ENCODE measurements around the gene OLR1. TPM values are rescaled to one million over a fixed set of nuclear protein-coding genes. Genes with fewer than 3 reads are reported as not detected.

OLR1 gene
- total RNA-seq, 1 donor from 2014 or later = 0.55 TPM

GRCh38 chr12:10175846-10176636, 4.1 kb upstream of the OLR1 start:
- Histone ChIP-seq H3K9me3 (replicated peaks) (no peaks in the 10 kb centered on the region), H3K4me3 (no peak overlapping the region), H3K4me1 (no peaks in the 10 kb centered on the region), H3K36me3 (no peaks in the 10 kb centered on the region), H3K27ac (replicated peaks) (no peak overlapping the region), H3K27me3 (ENCODE audit: low read depth) (peaks cover 20% of the 10 kb centered on the region)
- TF ChIP-seq CTCF (IDR thresholded peaks at IDR 0.05; ENCODE audit: borderline replicate concordance) = no peak
- intact Hi-C loops (cut with micrococcal nuclease) = no loop called here
- DNase-seq = no peak

- Histone ChIP-seq H3K4me1 (no peaks in the 10 kb centered on the region), H3K4me3 (no peak overlapping the region), H3K27ac (replicated peaks) (no peak overlapping the region), H3K36me3 (no peaks in the 10 kb centered on the region), H3K27me3 (ENCODE audit: low read depth) (peaks cover 14% of the 10 kb centered on the region), H3K9me3 (replicated peaks) (no peaks in the 10 kb centered on the region)
- no peak for TF ChIP-seq CTCF (IDR thresholded peaks at IDR 0.05; ENCODE audit: borderline replicate concordance)
- DNase-seq = no peak
- intact Hi-C loops (cut with micrococcal nuclease) = no loop called here
Observed at GRCh38 chr12:10174986-10175614, 3.2 kb upstream of the OLR1 start.

- no peak for TF ChIP-seq CTCF (IDR thresholded peaks at IDR 0.05; ENCODE audit: borderline replicate concordance)
- intact Hi-C loops (cut with micrococcal nuclease) = no loop called here
- no peaks in the 10 kb centered on the region for H3K27me3 ChIP-seq (ENCODE audit: low read depth)
- H3K27ac ChIP-seq (replicated peaks) = no peak overlapping the region
- H3K4me3 ChIP-seq = no peak overlapping the region
- no peaks in the 10 kb centered on the region for H3K36me3 ChIP-seq
- DNase-seq = no peak
- H3K4me1 ChIP-seq = no peaks in the 10 kb centered on the region
- no peaks in the 10 kb centered on the region for H3K9me3 ChIP-seq (replicated peaks)
Observed at GRCh38 chr12:10170216-10170615, 1.7 kb downstream of the OLR1 start.

GRCh38 chr12:10169104-10169503, 2.8 kb downstream of the OLR1 start:
- H3K27me3 ChIP-seq (ENCODE audit: low read depth) = no peaks in the 10 kb centered on the region
- H3K36me3 ChIP-seq = no peaks in the 10 kb centered on the region
- H3K9me3 ChIP-seq (replicated peaks) = no peaks in the 10 kb centered on the region
- H3K4me3 ChIP-seq = no peak overlapping the region
- no peaks in the 10 kb centered on the region for H3K4me1 ChIP-seq
- H3K27ac ChIP-seq (replicated peaks) = no peak overlapping the region
- intact Hi-C loops (cut with micrococcal nuclease) = no loop called here
- DNase-seq = no peak
- TF ChIP-seq CTCF (IDR thresholded peaks at IDR 0.05; ENCODE audit: borderline replicate concordance) = no peak

- no peak for TF ChIP-seq CTCF (IDR thresholded peaks at IDR 0.05; ENCODE audit: borderline replicate concordance)
- no peak for DNase-seq
- Histone ChIP-seq H3K36me3 (no peaks in the 10 kb centered on the region), H3K27me3 (ENCODE audit: low read depth) (no peaks in the 10 kb centered on the region), H3K4me1 (no peaks in the 10 kb centered on the region), H3K27ac (replicated peaks) (no peak overlapping the region), H3K4me3 (no peak overlapping the region), H3K9me3 (replicated peaks) (no peaks in the 10 kb centered on the region)
- intact Hi-C loops (cut with micrococcal nuclease) = no loop called here
Observed at GRCh38 chr12:10167599-10167998, 4.3 kb downstream of the OLR1 start.

Data from left ventricle myocardium inferior (tissue), 1 donor.